Measurements from ENCODE around the gene URB1.

- no peak for TF ChIP-seq CTCF (IDR thresholded peaks at IDR 0.05; ENCODE audit: insufficient read depth, low read length, poor library complexity, severe bottlenecking)
- no peak for TF ChIP-seq EZH2phosphoT487 (conservative IDR thresholded peaks at IDR 0.05; ENCODE audit: low read length)
Measured at GRCh38 chr21:32312976-32313375, 79.8 kb downstream of the URB1 start.
